Measurements from ENCODE around the gene SNAP91. TPM values are rescaled to one million over a fixed set of nuclear protein-coding genes. Genes with fewer than 3 reads are reported as not detected.
"Not testable (repeated sequence)": the region's sequence is repeated elsewhere in the genome, so short reads cannot be mapped to it uniquely, and the experiment has no call there.

The SNAP91 gene
- polyA plus RNA-seq, 10 donors, result 0.77 to 3.5 (median 1.3) TPM

GRCh38 chr6:83633609-83634008, 75.3 kb downstream of the SNAP91 start:
- no peak for DNase-seq

- DNase-seq, result no peak
These were observed 75.8 kb downstream of the SNAP91 start for GRCh38 chr6:83633149-83633548.

DNA sequence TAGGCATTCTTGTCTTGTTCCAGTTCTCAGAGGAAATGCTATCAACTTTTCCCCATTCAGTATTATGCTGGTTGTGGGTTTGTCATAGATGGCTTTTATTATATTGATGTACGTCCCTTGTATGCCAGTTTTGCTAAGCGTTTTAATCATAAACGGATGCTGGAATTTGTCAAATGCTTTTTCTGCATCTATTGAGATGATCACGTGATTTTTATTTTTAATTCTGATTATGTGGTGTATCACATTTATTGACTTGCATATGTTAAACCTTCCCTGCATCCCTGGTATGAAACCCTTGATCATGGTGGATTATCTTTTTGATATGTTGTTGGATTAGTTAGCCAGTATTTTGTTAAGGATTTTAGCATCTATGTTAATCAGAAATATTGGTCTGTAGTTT, 79.0 kb downstream of the SNAP91 start:
- DNase-seq, result not testable (repeated sequence)

DNA sequence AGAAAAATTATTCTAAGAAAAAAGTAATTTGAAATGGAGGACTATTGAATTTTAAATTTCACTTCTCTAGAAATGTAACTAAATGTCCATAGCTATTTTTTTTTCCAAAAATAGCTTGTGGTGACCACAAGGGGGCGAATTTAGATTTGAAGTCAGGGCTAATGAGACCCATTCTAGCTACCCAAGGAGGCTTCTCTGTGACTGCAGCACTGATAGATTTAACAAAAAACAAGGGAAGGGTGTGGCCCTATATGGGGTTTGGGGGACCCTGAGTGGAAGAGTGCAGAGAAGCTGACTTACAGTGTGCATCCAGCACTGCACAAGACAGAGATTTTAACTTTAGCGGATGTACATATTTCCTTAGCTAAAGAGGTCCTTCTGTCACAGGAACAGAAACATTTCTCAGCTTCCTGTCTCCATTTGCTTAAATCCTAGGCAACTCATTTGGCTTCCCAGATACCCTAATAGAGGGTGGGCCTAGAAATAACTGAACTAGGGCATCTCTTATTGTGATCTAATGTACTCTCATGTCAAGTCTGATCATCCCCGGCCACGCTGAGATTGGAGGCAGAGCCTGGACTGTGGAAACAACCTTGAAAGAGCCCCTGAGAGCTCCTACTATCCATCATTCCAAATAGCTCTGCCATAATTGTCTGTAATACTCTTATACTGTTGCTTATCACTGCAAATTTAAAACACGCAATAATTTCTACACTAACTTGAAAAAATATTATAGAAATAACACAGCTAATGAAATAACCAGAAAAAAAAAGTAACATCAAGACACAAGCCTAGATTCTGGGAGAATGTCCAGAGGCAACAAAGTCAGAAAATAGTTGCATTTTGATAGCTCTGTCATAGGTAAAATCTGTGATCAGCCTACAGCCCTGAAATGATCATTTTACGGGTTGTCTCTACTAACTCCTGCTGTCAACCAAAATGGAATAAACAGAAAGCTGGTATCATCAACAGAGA, 93.6 kb downstream of the SNAP91 start:
- peak in 2 of 3 donors; percentile 22 to 42 for DNase-seq

- no peak for DNase-seq
These were observed 95.5 kb downstream of the SNAP91 start for GRCh38 chr6:83613378-83613777.

DNA sequence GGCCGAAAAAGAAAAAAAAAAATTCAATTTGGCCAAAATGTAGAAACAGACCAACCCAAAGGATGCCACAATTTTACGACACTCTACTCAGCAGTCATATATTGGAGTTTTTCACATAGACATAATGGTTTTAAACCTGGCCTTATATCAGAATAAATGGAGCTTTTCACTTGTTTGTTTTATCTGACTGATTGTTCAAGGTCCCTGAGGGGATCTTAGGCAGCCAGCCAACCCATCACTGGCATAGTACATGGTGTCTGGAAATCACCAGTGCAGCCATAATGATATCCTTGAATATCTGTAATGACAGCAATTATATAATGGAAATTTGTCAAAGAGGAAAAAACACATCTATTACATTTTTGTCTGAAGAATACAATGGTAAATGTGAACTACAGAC, 99.7 kb downstream of the SNAP91 start:
- DNase-seq, result no peak

- DNase-seq, result no peak
These were observed 103.4 kb downstream of the SNAP91 start for GRCh38 chr6:83605517-83605916.

DNA sequence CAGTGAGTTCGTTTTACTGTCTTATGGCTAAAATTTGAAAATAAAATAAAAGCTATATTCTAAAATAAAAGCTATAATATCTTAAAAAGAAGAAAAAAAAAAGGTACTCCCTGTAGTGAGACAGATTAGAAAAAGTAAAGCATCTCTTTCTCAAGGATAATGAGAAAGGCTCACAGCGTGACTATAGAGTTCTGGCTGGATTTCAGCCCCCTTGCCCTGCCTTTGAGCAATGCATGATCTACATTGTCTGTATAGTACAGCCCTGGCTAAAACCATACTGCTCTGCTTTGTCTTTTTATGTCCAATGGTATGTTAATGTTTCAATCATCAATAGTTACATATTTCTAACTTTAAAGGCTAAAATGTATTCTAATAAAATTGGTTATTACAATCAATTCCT, 105.3 kb downstream of the SNAP91 start:
- no peak for DNase-seq

DNA sequence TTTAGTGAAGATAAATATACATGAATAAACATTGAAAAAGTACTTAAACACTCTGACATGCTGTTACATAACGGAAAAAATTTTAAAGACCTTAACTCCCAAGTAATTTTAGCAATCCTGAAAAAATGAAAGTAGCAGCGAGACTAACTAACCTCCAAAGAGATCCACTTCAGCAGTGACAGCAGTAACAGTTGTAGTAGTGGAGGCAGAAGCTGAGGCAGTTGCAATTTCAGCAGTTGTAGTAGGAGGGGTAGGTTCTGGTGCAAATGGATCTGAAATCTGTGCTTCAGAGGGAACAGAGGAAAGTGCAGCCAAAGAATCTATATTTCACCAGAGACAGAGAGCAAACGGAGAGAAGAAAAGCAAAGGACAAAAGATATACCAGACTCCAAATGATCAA, 107.8 kb downstream of the SNAP91 start:
- DNase-seq, result peak in 1 of 3 donors; percentile 16

DNA sequence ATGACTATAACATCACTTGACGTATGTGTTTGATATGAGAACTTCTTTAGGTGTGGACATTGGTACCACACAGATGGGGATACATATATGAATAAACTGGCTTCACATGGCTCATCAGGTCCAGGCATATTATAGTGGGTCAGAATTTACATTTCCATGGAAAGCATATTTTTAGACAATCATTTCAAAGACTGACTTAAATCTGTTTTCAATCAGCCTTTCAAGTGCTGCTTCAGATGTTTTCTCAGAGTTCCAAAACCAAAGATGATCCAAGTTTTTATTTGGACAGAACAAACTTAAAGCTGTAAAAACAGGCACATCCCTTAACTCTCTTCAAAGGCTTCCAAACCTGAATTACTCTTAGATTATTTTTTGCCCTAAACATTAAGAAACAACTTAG, 108.4 kb downstream of the SNAP91 start:
- peak; percentile 16 to 63 (median 32) for DNase-seq

- no peak for DNase-seq
These were observed 111.4 kb downstream of the SNAP91 start for GRCh38 chr6:83597511-83597910.

DNA sequence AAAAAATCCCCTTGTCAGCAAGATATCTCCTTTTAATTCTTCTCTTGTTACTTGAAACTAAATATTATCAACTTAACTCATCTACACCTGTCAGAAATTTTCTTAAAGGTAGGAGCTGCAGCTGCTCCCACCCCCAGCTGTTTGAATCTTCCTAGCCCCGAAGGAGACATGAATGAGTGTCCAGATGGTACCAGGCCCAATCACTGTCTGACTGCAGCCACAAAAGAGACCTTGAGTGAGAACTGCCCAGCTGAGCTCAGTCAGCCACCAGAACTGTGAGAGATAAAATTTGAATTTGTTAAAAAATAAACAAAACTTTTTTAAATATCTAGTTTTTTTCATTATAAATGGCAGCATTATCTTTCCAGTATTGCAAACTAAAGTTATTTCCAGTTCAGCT, 111.8 kb downstream of the SNAP91 start:
- DNase-seq, result no peak

DNA sequence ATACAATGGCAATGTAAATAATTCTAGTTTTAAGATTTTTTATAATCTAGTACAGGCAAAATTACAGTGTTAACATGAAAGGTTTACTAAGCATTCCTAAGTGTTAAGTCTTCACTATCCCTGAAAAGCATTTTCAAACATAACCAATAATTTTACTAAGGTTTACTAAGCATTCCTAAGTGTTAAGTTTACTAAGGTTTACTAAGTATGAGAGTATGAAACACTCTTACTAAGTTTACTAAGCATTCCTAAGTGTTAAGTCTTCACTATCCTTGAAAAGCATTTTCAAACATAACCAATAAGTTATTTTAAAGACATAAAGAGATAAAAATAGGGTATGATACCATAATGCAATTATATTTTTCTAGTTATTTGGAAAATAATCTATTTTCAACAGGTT, 114.0 kb downstream of the SNAP91 start:
- no peak for DNase-seq

GRCh38 chr6:83593395-83593785, 115.5 kb downstream of the SNAP91 start:
- DNase-seq, result no peak

- DNase-seq, result no peak
These were observed 116.0 kb downstream of the SNAP91 start for GRCh38 chr6:83592770-83593394.

GRCh38 chr6:83590416-83590815, 118.5 kb downstream of the SNAP91 start:
- DNase-seq, result no peak

DNA sequence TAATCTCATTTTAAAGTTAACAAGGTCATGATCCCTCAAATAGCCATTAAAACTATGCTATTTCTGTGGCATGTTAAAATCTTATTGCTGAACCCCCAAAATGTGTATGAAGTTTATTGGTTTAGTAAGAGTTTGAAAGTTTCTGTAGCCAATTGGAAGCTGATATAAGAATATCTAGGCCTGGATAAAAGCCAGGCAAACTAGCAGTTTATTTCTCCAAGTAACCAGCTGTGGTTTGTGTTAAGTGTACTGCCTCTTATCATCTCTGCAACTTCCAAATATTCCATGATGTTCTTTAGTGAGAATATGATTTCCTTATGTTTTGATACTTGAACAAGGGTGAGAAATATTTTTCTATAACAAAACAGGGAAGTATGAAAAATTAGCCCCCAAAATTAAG, 119.8 kb downstream of the SNAP91 start:
- peak in 1 of 3 donors; percentile 8 for DNase-seq

GRCh38 chr6:83578057-83578456, 130.8 kb downstream of the SNAP91 start:
- DNase-seq, result no peak

GRCh38 chr6:83574783-83575182, 134.1 kb downstream of the SNAP91 start:
- no peak for DNase-seq

DNA sequence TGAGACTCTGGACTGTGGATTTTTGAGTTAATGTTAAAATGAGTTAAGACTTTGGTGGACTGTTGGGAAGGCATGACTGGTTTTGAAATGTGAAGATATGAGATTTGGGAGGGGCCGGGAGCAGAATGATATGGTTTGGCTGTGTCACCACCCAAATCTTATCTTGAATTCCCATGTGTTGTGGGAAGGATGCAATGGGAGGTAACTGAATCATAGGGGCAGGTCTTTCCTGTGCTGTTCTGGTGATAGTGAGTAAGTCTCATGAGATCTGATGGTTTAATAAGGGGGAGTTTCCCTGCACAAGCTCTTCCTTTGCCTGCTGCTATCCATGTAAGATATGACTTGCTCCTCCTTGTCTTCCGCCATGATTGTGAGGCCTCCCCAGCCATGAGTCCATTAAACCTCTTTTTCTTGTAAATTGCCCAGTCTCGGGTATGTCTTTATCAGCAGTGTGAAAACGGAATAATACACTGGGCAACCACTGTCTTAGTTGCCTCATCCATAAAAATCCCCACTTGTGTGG, 137.2 kb downstream of the SNAP91 start:
- not testable (repeated sequence) for DNase-seq

DNA sequence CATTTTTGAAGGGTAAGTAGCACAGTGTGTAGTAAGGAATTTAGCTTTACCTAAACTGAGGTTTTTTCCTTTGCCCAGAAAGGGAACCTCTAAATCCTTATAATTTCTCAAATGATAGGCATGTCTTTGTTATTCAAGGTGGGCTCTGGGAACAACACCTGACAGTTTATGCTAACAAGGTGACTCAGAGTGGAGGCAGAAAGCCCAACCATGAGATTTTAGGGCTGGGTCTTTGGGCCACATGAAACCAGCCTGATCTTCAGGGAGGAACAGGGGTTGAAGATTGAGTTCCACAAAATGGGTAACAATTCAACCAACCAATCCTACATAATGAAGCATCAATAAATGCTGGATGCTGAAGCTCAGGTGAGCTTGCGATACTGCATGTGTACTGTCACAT, 149.9 kb downstream of the SNAP91 start:
- DNase-seq, result no peak

- no peak for DNase-seq
These were observed 152.0 kb downstream of the SNAP91 start for GRCh38 chr6:83556871-83557270.

DNA sequence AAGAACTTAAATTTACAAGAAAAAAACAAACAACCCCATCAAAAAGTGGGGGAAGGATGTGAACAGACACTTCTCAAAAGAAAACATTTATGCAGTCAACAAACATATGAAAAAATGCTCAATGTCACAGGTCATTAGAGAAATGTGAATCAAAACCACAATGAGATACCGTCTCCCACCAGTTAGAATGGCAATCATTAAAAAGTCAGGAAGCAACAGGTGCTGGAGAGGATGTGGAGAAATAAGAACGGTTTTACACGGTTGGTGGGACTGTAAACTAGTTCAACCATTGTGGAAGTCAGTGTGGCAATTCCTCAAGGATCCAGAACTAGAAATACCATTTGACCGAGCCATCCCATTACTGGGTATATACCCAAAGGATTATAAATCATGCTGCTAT, 157.2 kb downstream of the SNAP91 start:
- DNase-seq, result not testable (repeated sequence)

Measured in muscle of back (tissue), 11 donors.